ENCODE measurements around the gene THTPA. TPM values are rescaled to one million over a fixed set of nuclear protein-coding genes. Genes with fewer than 3 reads are reported as not detected.

Gene THTPA, protein sequence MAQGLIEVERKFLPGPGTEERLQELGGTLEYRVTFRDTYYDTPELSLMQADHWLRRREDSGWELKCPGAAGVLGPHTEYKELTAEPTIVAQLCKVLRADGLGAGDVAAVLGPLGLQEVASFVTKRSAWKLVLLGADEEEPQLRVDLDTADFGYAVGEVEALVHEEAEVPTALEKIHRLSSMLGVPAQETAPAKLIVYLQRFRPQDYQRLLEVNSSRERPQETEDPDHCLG
- total RNA-seq: 115 TPM

DNA sequence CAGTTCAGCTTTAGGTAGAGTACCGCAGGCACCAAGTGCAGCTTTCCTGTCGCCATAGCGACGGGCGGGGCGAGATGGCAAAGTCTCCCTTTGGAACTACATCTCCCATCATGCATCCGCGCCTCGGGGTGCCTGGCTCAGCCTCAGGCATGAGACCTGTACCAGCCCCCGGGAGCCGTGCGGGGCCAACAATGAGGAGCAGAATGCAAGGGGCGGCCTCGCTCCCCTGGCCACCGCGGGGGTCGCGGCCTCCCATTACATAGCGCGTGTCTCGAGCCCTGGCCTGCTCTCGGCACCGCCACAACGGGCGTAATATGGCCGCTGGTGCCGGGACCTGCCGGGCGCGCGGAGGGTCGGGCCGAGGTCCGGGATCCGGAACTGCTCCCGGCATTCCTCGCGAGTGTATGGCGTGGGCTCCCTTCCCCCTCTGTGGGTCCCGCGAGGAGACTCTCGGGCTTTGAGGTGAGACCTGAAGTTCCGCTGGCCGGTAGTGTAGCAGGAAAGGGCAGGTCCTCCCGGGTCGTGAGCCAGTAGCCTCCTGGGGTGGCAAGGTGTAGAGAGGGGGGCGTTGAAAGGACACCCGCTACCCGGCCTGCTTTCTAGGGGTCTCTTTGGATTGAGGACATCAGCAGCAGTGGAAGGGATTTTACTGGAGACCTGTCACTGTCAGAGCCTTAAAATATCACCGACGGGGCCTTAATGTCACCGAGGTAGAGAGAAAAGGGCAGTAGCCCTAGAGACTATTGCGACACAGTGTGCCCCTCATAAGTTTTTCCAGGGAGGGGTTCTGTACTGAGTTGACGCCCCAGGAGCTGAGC lies at the start of gene THTPA:
Gene THTPA, plus strand, starts transcription at position 390 of the 818 bp plus-strand sequence. CDS start 487 bp downstream, outside the sequence.
- Histone ChIP-seq H3K9me3 (no peaks in the 10 kb centered on the region), H3K36me3 (peaks cover 0 to 10% of the 10 kb centered on the region in 2 donors), H3K27me3 (no peaks in the 10 kb centered on the region), H3K27ac (peak within 1 kb of the TSS; percentile 92 to 97), H3K4me1 (peaks cover 5 to 25% of the 10 kb centered on the region in 2 donors), H3K4me3 (peak within 1 kb of the TSS; percentile 85 to 89)
- intact Hi-C loops (cut with DNase I): loop anchor here (2.0 to 10.0 kb wide), 4 partner anchors 87 to 536 kb away; partner anchors contain the start of genes EFS, NGDN, PABPN1 and PCK2
- DNase-seq (ENCODE audit: low spot score in 2 of 2): peak; percentile 71 to 96
- TF ChIP-seq, protein P1, sequence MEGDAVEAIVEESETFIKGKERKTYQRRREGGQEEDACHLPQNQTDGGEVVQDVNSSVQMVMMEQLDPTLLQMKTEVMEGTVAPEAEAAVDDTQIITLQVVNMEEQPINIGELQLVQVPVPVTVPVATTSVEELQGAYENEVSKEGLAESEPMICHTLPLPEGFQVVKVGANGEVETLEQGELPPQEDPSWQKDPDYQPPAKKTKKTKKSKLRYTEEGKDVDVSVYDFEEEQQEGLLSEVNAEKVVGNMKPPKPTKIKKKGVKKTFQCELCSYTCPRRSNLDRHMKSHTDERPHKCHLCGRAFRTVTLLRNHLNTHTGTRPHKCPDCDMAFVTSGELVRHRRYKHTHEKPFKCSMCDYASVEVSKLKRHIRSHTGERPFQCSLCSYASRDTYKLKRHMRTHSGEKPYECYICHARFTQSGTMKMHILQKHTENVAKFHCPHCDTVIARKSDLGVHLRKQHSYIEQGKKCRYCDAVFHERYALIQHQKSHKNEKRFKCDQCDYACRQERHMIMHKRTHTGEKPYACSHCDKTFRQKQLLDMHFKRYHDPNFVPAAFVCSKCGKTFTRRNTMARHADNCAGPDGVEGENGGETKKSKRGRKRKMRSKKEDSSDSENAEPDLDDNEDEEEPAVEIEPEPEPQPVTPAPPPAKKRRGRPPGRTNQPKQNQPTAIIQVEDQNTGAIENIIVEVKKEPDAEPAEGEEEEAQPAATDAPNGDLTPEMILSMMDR (IDR thresholded peaks at IDR 0.05): no peak

DNA sequence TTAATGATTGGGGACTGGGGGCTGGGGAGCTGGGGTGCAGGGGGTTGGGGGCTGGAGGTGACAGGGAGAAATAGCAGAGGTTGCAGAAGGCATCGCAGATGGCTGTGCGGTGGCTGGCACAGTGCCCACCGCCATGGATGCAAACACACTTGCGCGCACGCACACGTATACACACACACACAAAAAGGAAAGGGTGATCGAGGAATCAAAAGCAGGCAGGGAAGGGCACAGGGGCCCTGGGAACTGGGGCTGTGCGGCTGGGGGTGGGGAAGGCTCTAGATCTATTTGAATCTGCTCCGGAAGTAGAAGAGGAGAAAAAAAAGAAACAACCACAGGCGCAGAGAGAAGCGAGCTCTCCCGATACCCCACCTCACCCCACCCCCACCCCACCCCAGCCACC lies 43.9 kb upstream of the THTPA start:
- H3K27ac ChIP-seq: no peak overlapping the region
- TF ChIP-seq, protein P1 (IDR thresholded peaks at IDR 0.05): no peak
- no peaks in the 10 kb centered on the region for H3K36me3 ChIP-seq
- no peaks in the 10 kb centered on the region for H3K9me3 ChIP-seq
- H3K4me3 ChIP-seq: no peak overlapping the region
- no peaks in the 10 kb centered on the region for H3K4me1 ChIP-seq
- no peaks in the 10 kb centered on the region for H3K27me3 ChIP-seq
- DNase-seq (ENCODE audit: low spot score in 2 of 2): no peak
- intact Hi-C loops (cut with DNase I): no loop called here

DNA sequence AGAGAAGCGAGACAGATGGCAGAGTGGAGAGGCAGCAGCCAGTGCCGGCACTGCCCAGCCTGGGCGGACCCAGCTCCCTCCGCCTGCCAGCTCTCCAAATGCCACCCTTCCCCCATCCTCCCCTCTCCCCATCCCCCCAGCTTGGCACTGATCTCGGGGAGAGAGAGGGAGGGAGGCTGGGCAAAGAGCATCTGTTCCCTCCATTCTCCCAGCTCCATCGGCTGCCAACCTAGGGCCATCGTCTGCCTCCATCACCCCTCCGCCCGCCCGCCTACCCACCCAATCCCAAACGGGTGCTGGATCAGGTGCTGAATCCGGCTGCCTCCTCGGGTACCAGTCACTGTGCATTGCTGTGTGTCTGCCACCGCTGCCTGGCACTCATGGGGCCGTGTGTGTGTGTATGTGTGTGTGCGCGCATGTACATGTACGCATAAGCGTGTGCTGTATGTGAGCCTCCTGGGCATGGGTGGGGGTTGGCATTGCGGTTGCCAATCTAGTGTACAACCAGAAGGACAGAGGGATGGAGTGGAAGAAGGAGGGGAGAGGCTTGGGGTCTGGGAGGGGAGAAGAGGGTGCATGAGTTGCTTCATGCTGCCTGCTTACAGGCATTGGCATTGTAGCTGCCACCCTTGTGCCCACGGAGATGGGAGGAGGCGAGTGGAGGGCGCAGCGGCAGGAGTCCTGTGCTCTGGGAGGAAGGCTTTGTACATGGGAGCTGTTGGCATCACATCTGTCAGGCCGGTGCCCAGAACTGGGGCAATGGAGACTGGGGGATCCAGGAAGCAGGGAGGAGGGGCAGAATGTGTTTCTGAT lies 42.9 kb upstream of the THTPA start:
- no peak overlapping the region for H3K4me3 ChIP-seq
- H3K27ac ChIP-seq: no peak overlapping the region
- TF ChIP-seq, protein P1 (IDR thresholded peaks at IDR 0.05): no peak
- no peaks in the 10 kb centered on the region for H3K36me3 ChIP-seq
- H3K4me1 ChIP-seq: no peaks in the 10 kb centered on the region
- intact Hi-C loops (cut with DNase I): no loop called here
- H3K27me3 ChIP-seq: no peaks in the 10 kb centered on the region
- DNase-seq (ENCODE audit: low spot score in 2 of 2): no peak
- no peaks in the 10 kb centered on the region for H3K9me3 ChIP-seq

DNA sequence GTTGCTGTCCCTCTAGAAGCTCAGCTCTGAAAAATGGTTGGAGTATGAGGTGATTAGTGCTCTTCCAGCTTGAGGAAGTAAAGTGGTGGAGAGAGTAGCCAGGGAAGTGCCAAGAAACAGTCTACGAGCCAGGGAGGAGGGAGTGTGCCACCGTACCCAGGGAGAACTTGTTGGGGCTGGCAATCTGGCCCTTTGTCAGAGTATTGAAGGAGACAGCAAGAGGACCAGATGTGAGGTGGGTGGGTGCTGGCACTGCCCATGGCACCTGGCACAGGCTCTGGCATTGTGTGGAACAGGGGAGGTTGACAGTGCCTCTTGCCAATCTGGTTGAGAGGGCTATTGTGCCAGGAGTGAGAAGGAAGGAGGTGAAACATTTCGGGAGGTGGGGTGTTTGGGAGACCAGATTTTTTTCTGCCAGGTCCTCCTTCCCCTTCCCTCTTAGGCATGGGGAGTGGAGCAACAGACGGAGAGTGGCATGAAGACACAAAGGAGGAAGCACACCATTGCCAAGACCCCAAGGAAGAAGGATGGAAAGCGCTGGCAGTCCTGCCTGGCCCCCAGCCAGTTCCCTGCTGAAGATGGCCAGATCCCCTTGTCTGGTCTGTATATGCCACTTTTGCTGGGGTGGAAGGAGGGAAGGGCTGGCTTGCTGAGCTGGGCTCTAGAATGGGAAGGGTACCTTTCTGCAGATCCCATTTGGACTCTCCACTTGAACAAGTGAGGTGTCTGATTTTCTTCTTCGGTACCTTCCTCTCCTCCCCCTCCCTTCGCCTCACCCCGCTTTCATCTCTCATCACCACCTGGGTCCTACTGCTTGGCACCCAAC lies 42.0 kb upstream of the THTPA start:
- no peak for DNase-seq (ENCODE audit: low spot score in 2 of 2)
- Histone ChIP-seq H3K36me3 (no peaks in the 10 kb centered on the region), H3K27me3 (no peaks in the 10 kb centered on the region), H3K27ac (no peak overlapping the region), H3K4me3 (no peak overlapping the region), H3K4me1 (no peaks in the 10 kb centered on the region), H3K9me3 (no peaks in the 10 kb centered on the region)
- TF ChIP-seq, protein P1 (IDR thresholded peaks at IDR 0.05): no peak
- intact Hi-C loops (cut with DNase I): no loop called here

DNA sequence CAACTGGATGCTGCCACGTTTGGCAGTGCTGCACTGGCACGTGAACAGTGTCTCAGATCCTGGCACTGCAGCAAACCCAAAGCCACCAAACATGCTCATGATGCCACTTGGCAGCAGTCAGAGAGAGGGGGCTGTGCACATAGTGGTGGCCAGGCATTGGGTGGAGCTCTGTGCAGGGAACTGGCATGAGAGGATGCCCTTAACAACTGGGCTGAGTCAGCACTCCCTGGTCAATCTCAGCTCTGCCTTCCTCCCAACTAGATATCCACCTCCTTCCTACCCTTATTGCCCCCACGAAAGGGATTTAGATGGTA lies 41.5 kb upstream of the THTPA start:
- H3K9me3 ChIP-seq: no peaks in the 10 kb centered on the region
- no peak overlapping the region for H3K27ac ChIP-seq
- no peak for DNase-seq (ENCODE audit: low spot score in 2 of 2)
- H3K4me1 ChIP-seq: no peaks in the 10 kb centered on the region
- no peak overlapping the region for H3K4me3 ChIP-seq
- TF ChIP-seq, protein P1 (IDR thresholded peaks at IDR 0.05): no peak
- no peaks in the 10 kb centered on the region for H3K27me3 ChIP-seq
- intact Hi-C loops (cut with DNase I): no loop called here
- H3K36me3 ChIP-seq: no peaks in the 10 kb centered on the region

Data from ascending aorta (tissue), 2 donors.